GM19438 (cell line): ENCODE results near the gene EIF3CL.
"Not testable (repeated sequence)": the region's sequence is repeated elsewhere in the genome, so short reads cannot be mapped to it uniquely, and the experiment has no call there.

Experiments used
- ATAC-seq: cut with Tn5 transposase; IDR thresholded peaks from one replicate; pipeline ENCODE4 v1.9.1; 2021; ENCODE audit warnings: low read depth; ENCODE audit not compliant: unreplicated experiment

The EIF3CL gene, protein sequence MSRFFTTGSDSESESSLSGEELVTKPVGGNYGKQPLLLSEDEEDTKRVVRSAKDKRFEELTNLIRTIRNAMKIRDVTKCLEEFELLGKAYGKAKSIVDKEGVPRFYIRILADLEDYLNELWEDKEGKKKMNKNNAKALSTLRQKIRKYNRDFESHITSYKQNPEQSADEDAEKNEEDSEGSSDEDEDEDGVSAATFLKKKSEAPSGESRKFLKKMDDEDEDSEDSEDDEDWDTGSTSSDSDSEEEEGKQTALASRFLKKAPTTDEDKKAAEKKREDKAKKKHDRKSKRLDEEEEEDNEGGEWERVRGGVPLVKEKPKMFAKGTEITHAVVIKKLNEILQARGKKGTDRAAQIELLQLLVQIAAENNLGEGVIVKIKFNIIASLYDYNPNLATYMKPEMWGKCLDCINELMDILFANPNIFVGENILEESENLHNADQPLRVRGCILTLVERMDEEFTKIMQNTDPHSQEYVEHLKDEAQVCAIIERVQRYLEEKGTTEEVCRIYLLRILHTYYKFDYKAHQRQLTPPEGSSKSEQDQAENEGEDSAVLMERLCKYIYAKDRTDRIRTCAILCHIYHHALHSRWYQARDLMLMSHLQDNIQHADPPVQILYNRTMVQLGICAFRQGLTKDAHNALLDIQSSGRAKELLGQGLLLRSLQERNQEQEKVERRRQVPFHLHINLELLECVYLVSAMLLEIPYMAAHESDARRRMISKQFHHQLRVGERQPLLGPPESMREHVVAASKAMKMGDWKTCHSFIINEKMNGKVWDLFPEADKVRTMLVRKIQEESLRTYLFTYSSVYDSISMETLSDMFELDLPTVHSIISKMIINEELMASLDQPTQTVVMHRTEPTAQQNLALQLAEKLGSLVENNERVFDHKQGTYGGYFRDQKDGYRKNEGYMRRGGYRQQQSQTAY

DNA sequence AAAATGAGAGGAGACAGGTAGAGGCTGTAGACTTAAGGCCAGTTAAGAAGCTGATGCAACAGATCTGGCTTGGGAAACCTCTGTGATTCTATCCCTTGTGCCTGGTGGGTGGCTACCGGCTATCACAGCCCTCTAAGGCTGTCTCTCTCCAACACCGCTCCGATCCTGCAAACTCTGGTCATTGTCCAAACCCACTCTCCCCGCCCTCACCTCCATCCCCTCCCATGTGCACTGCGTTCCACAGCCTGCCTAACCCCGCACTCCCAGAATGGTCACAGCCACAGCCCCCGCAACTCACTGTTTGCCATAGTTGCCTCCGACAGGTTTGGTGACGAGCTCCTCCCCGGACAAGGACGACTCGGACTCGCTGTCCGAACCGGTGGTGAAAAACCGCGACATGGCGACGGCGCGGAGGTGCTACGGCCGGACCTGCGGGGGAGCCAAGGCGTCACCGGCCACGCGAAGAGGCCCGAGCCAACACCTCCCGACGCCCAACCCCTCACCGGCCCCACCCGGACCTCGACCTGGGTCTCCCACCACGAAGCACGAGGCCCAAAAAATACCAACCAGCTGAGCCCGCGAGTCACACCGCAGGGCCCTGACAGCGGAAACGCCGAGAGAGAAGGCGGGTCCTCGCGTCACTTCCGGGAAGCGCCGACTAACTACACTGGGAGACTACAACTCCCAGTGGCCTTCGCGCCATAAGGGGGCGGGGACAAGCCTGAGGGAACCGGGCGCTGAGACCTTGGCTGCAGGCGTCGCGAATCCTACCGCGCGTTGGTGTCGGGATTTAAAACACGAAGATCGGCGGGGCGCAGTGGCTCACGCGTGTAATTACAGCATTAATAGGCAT, at the start of gene EIF3CL:
Gene EIF3CL (minus strand): TSS at position 622 of the 853 bp plus-strand sequence. CDS start 223 bp downstream, at position 399.
- peak; percentile 97 for ATAC-seq

DNA sequence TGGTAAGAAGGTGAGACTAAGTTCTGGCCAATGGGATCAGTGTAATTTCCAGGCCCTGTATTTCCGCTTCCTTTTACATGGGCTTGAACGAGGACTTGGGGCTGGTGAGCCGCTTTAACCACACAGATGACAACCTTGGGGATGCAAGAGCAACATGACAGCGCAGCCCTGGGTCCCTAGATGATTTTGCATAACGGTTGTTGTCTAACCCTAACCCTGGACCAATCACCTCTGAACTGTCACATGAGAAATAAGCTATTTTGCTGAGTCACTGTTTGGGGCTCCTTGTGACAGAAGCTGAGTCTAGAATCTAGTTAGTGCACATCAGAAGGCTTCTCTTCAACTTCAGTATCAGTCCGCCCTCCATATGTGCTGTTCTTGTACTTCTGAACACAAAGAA, 43.4 kb upstream of the EIF3CL start:
- not testable (repeated sequence) for ATAC-seq

DNA sequence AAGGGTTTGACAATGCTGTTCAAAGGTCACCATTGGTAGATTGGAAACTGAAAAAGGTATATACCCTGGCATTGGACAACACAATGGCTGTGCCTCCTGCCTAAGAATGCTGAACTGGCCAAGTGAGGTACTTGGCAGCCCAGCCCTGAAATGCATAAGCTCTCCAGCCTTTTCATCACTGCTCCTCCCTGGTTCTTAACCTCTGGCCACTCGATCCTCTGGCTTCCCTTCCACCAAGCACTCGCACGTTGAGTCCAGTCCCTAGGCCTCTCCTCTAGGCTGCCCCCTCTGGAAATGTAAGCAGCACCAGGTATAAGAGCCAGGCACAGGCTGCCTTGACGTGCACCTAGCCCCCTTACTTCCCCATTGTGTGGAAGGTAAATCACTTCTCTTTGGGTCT, 42.7 kb upstream of the EIF3CL start:
- not testable (repeated sequence) for ATAC-seq

DNA sequence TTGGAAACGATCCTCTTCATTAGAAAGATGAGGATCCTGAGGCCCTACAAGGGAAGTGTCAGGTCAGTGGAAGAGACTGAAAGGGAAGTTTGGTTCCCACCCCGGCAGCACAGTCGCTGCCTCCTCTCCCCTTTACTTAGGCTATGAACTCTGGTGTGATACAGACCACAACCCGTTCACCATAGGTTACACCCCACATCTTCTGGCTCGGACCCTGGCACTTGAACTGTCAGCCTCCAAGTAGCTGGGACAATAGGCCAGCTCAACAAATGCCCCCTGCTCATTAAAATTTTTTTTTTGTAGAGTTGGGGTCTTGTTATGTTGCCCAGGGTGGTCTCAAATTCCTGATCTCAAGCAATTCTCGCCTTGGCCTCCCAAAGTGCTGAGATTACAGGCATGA, 40.3 kb upstream of the EIF3CL start:
- ATAC-seq = not testable (repeated sequence)

DNA sequence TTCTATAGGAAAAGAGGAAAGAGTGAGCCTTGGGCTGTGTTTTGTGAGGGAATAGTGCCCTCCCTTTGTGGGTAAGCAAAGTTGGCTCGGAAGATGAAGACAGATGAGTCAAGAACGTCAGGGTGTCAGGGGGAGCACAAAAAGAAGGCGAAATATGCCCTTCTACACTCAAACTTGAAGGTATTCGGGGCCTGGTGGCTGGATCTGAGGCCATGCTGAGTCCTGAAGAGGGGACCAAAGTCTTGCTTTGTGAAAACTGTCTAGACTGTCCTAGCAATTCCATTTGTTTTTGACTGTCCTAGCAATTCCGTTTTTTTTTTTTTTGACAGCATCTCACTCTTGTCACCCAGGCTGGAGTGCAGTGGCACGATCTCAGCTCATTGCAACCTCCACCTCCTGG, 35.3 kb upstream of the EIF3CL start:
- ATAC-seq = not testable (repeated sequence)

DNA sequence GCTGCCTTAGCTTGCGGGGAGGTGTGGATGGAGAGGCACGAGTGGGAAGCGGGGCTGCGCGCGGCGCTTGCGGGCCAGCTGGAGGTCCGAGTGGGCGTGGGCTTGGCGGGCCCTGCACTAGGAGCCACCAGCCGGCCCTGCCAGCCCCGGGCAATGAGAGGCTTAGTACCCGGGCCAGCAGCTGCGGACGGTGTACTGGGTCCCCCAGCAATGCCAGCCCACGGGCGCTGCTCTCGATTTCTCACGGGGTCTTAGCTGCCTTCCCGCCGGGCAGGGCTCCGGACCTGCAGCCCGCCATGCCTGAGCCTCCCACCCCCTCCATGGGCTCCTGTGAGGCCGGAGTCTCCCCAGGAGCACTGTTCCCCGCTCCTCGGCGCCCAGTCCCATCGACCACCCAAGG, 31.7 kb upstream of the EIF3CL start:
- ATAC-seq = not testable (repeated sequence)

DNA sequence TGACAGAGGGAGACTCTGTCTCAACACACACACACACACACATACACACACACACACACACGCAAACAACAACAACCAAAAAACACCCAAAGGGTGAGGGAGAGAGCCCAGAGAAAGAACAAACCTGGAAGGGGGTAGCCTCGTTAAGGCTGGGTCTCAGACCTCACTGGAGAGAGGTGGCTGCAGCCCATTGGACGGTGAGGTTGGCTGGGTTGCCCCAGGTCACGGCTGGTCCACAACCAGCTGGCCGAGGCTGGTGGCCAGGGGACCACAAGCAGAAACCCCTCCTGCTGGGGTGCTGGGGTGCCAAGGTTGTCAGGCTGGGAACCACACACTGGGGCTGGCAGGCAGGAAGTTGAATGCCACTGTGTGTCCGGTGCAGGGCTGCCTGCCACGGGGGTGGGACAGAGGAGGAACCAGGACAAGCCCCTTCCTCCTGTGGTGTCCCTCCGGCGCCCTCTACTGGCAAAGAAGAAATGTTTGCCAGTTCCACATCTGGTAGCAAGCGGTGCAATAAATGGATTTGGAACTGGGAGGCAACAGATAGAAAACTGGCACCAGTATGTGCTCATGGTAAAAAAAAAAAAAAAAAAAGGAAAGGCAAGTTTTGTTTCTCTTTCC, 22.5 kb upstream of the EIF3CL start:
- peak; percentile 77 for ATAC-seq

DNA sequence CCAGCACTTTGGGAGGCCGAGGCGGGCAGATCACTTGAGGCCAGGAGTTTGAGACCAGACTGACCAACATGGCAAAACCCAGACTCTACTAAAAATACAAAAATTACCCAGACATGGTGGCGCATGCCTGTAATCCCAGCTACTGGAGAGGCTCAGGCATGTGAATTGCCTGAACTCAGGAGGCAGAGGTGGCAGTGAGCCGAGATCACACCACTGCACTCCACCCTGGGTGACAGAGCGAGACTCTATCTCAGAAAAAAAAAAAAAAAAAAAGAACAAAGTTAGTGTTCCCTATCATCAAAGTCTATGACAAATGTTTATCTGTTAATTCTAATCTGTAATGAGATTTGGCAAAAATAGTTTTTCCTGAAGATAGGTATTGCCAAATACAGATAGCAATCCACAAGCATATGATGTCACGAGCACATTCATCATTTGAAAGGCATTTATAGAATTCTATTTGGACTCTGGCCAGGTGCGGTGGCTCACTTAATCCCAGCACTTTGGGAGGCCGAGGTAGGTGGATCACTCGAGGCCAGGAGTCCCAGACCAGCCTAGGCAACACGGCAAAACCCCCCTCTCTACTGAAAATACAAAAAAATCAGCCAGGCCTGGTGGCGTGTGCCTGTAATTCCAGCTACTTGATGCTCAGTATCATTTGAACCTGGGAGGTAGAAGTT, 17.6 kb upstream of the EIF3CL start:
- not testable (repeated sequence) for ATAC-seq

DNA sequence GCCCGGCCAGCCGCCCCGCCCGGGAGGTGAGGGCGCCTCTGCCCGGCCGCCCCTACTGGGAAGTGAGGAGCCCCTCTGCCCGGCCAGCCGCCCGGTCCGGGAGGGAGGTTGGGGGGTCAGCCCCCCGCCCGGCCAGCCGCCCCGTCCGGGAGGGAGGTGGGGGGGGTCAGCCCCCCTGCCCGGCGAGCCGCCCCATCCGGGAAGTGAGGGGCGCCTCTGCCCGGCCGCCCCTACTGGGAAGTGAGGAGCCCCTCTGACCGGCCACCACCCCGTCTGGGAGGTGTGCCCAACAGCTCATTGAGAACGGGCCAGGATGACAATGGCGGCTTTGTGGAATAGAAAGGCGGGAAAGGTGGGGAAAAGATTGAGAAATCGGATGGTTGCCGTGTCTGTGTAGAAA, 13.4 kb upstream of the EIF3CL start:
- not testable (repeated sequence) for ATAC-seq

DNA sequence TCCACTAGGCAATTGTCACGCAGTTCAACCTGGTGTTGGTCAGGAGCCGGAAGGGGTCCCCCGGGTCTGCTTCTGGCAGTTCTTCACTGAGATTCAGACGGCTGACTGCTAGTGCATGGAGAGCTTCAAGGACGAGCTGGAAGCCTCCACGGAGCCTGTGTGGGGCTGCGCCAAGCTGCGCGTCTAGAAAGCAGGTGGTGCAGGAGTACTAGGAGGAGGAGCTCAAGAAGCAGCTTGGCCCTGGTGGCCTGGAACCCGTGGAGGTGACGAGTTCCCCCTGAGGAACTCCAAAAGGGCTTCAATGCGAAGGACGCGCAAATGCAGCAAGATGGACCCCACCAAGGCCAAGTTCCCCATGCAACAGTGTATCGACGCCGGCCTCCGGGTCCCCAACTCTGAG, 10.9 kb upstream of the EIF3CL start:
- ATAC-seq = not testable (repeated sequence)

DNA sequence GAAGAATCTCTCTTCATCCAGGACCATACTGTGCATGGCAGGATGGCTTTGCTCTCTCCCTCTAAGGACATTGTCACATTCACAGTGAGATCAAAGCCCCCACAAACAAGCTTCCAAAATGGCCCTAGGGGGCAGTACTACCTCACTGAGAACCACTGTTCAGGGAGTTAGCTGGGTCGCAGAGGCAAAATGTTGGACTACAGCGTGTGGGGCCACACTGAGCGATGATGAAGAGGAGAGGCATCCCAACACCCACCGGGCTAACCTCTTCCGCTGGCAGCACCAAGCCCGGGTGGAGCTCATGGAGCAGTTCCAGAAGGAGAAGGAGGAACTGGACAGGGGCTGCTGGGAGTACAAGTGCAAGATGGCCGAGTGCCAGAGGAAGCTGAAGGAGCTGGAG, 9.9 kb upstream of the EIF3CL start:
- not testable (repeated sequence) for ATAC-seq

DNA sequence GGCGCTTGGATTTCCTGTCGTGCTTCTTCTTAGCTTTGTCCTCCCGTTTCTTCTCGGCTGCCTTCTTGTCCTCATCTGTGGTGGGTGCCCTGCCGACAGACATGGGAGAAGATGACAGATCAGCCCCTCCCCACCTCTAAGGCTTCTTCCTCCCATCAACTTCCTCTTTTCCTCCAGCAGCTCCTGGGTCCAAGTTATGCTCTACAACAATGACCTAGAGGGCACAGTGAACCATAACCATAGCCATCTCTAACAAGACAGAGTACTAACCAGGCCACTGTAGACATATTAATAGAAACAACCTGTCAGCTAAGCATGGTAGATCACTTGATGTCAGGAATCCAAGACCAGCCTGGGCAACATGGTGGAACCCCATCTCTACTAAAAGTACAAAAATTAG, 11.6 kb downstream of the EIF3CL start:
- ATAC-seq = not testable (repeated sequence)

DNA sequence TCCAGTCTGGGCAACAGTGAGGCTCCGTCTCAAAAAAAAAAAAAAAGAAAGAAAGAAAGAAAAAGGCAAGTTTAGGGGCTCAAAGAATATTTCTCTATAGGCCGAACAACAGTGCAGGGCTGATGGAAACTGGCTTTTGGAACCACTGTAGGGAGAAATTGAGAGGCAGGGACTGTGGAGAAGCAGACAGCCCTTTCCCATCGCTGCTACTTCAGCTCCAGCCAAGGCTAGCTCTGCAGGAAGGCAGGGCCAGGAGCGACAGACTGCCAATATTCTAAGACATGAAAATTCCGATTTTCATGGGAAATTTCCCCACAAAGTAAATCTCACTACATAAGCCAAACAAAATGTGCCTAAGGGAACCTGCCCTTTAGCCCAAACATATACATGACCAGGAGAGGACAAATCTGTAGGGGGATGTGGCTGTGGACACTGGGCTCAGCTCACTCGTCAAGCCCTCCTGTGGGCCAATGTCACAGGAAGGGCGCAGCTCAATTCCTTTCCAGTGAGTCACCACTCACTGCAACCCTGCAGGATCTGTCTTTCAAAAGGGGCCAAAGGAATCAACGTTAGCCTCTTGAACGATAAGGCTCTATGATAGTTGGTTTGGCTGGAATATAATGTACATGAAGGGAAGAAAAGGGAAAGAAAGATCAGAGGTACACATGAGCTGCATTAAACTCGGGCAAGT, 21.3 kb downstream of the EIF3CL start:
- not testable (repeated sequence) for ATAC-seq

DNA sequence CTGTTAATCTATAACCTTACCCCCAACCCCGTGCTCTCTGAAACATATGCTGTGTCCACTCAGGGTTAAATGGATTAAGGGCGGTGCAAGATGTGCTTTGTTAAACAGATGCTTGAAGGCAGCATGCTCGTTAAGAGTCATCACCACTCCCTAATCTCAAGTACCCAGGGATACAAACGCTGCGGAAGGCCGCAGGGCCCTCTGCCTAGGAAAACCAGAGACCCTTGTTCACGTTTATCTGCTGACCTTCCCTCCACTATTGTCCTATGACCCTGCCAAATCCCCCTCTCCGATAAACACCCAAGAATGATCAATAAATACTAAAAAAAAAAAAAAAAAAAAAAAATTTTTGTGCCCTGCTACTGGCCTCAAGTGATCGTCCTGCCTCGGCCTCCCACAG, 25.8 kb downstream of the EIF3CL start:
- ATAC-seq = not testable (repeated sequence)

DNA sequence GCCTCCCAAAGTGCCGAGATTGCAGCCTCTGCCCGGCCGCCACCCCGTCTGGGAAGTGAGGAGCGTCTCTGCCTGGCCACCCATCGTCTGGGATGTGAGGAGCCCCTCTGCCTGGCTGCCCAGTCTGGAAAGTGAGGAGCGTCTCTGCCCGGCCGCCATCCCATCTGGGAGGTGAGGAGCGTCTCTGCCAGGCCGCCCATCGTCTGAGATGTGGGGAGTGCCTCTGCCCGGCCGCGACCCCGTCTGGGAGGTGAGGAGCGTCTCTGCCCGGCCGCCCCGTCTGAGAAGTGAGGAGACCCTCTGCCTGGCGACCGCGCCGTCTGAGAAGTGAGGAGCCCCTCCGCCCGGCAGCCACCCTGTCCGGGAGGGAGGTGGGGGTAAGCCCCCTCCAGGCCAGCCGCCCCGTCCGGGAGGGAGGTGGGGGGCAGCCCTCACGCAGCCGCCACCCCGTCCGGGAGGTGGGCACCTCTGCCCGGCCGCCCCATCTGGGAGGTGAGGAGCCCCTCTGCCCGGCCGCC, 26.5 kb downstream of the EIF3CL start:
- ATAC-seq = not testable (repeated sequence)

DNA sequence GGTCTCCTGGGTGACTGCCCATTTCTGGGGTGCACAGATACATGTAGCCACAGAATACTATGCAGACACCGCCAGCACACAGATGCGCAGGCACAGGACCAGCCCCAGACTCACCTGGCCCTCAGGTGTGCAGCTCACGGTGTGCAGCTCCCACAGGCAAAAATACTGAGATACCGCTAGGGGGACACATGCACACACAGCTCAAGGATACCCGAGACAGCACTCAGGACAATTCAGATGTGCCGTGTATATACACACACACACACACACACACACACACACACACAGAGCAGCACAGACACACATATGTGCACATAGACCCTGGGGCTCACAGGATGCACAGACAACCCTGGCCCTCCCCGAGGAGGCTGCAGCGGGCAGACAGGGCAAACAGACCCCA, 28.5 kb downstream of the EIF3CL start:
- not testable (repeated sequence) for ATAC-seq

DNA sequence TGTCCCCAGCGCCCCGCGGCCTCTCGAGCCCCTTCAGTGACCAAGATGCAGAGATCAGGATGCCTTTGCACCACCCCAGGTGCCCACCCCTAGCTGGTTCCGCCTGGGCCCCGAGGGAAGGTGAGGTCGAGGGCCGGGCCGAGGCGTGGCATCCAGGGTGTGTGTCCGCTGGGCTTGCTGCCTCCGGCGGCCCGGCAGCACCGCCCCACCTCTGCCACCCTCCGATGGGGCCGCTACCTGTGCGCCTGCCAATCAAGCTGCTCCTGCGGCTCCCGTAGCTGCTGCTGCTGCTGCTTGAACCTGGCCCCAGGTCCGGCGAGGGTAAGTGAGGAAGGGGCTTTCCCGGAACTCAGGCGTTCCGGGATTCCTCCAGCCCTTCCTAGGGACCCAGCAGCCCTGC, 29.4 kb downstream of the EIF3CL start:
- ATAC-seq = not testable (repeated sequence)

DNA sequence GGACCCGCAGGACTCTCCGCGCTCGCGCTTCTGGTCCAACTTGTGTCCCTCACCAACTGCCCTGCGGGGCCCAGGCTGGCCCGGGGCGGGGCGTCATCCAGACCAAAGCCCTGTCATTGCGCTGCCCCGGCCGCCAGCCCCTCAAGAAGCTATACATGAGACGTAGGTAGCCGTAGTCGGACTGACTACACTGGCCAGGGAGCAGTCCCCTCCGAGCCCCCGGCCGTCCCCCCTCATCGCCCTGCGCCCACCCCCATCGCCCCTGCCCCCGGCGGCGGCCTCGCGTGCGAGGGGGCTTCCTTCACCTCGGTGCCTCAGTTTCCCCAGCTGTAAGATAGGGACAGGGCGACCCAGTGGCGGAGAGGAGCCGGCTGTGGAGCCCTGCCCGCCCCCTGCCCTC, 35.7 kb downstream of the EIF3CL start:
- ATAC-seq = not testable (repeated sequence)
